Cardiac muscle cell (in vitro differentiated cells and primary cell): Measurements from ENCODE around the gene TSEN54. TPM values are rescaled to one million over a fixed set of nuclear protein-coding genes. Genes with fewer than 3 reads are reported as not detected.

Source experiments
- DNase-seq, 2 donors: peaks; one replicate each; pipeline versions ENCODE4 v3.0.0 to v3.0.0-alpha.2; 2010 to 2017; ENCODE audit warnings: low read depth in 1 of 2, low spot score in 1 of 2
- H3K27ac ChIP-seq: fragments of 200-600 bp; sonication (generic); 2 replicates; pipeline ENCODE4 v1.5.1; 2016
- H3K27me3 ChIP-seq: fragments of 200-600 bp; sonication (generic); 2 replicates; pipeline ENCODE4 v1.6.0; 2016; ENCODE audit warnings: control low read depth
- H3K36me3 ChIP-seq: fragments of 200-600 bp; sonication (generic); 2 replicates; pipeline ENCODE4 v1.5.1; 2016; ENCODE audit warnings: control low read depth
- H3K4me1 ChIP-seq: fragments of 200-600 bp; sonication (generic); 2 replicates; pipeline ENCODE4 v1.8.1; 2017; ENCODE audit warnings: low read depth, mild to moderate bottlenecking, mixed run types
- H3K4me3 ChIP-seq: fragments of 200-600 bp; sonication (generic); 2 replicates; pipeline ENCODE4 v1.5.1; 2016; ENCODE audit warnings: mild to moderate bottlenecking
- H3K9me3 ChIP-seq: fragments of 200-600 bp; sonication (generic); 2 replicates; pipeline ENCODE4 v1.5.1; 2017; ENCODE audit warnings: low read depth, mild to moderate bottlenecking, control low read depth
- polyA plus RNA-seq: library from polyadenylated mRNA; unstranded; fragments of >200 nt; fragmentation: Nextera tagmentation; extraction: Ambion mirVana; gene quantifications from 2 replicates; pipeline ENCODE4 v1.2.1, GENCODE V29; 2016
- total RNA-seq: library from RNA; depleted of rRNA; stranded (reverse); fragments of >200 nt; gene quantifications from 2 replicates; pipeline ENCODE4 v1.2.3, GENCODE V29; 2016
- TF ChIP-seq, protein P1 (sequence below): IDR thresholded peaks from 2 replicates; pipeline ENCODE4 v1.5.1; 2012; ENCODE audit warnings: low read depth, mild to moderate bottlenecking, low read length

The TSEN54 gene
- total and polyA plus RNA-seq, 2 experiments from 2014 or later = 64.4 to 70.5 TPM

DNA sequence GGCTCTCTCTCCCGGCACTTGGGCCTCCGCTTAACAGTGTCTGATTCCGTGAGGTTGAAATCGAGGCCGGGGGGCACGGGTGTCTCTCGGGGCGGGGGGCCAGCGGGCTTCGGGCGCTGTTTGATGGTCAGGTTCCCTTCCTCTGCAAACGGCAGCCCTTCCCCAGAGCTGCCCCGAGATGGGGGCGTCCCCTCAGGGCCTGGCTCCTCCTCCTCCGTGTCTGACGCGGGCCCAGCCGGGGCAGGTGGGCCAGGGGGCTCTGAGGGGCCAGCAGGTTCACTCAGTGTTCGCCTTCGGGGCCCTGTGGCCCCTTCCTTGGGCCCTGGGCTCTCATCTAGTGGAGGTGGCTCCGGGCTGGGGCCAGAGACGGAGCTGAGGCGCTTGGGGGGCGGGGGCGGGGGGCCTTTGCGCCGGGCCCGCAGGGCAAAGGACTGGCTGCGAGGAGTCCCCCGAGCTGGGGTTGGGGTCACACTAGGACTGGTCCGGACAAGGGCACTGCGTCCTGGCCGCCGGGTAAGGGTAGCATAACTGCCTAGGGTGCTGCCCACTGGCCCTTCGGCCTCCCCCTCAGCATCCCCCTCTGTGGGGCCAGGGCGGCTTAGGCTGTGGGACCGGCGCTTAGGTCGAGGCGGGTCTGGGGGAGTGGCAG, 14.1 kb upstream of the TSEN54 start:
- Histone ChIP-seq H3K4me1 (no peaks in the 10 kb centered on the region), H3K27ac (no peak overlapping the region), H3K9me3 (no peaks in the 10 kb centered on the region), H3K4me3 (no peak overlapping the region), H3K36me3 (peaks cover 27% of the 10 kb centered on the region), H3K27me3 (no peaks in the 10 kb centered on the region)
- no peak for DNase-seq
- TF ChIP-seq, protein P1, sequence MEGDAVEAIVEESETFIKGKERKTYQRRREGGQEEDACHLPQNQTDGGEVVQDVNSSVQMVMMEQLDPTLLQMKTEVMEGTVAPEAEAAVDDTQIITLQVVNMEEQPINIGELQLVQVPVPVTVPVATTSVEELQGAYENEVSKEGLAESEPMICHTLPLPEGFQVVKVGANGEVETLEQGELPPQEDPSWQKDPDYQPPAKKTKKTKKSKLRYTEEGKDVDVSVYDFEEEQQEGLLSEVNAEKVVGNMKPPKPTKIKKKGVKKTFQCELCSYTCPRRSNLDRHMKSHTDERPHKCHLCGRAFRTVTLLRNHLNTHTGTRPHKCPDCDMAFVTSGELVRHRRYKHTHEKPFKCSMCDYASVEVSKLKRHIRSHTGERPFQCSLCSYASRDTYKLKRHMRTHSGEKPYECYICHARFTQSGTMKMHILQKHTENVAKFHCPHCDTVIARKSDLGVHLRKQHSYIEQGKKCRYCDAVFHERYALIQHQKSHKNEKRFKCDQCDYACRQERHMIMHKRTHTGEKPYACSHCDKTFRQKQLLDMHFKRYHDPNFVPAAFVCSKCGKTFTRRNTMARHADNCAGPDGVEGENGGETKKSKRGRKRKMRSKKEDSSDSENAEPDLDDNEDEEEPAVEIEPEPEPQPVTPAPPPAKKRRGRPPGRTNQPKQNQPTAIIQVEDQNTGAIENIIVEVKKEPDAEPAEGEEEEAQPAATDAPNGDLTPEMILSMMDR = no peak

DNA sequence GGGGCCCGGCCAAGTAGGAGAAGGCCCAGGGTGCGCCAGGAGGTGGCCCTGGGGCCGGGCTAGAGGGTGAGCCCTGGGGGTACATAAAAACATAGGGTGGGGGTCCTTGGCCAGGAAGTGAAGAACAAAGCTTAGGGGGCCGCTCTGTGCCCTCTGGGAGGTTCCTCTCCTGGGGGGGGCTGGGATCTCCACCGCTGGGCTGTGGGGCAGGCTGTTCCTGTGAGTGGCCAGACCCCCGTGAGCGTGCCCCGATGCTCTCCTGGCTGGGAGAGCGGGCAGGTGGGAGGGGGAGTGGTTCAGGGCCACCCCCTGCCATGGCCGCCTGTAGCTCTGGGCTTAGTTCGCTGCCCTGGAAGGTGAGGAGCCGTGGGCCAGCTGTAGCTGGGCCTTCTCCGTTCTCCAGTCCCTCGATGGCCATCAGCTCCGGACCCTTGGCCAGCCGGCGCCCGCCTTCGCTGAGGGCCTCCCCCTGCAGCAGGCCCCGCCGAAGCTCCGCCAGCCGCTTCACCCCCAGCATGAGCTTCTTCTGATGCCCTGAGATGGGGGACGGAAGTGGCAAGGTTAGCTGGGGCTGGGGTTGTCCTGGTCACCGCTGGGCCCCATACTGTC, 13.5 kb upstream of the TSEN54 start:
- H3K27ac ChIP-seq = peak overlapping the region; percentile 16
- no peak overlapping the region for H3K4me3 ChIP-seq
- no peaks in the 10 kb centered on the region for H3K9me3 ChIP-seq
- DNase-seq = no peak
- no peaks in the 10 kb centered on the region for H3K4me1 ChIP-seq
- H3K36me3 ChIP-seq = peaks cover 30% of the 10 kb centered on the region
- TF ChIP-seq, protein P1 = no peak
- H3K27me3 ChIP-seq = no peaks in the 10 kb centered on the region

DNA sequence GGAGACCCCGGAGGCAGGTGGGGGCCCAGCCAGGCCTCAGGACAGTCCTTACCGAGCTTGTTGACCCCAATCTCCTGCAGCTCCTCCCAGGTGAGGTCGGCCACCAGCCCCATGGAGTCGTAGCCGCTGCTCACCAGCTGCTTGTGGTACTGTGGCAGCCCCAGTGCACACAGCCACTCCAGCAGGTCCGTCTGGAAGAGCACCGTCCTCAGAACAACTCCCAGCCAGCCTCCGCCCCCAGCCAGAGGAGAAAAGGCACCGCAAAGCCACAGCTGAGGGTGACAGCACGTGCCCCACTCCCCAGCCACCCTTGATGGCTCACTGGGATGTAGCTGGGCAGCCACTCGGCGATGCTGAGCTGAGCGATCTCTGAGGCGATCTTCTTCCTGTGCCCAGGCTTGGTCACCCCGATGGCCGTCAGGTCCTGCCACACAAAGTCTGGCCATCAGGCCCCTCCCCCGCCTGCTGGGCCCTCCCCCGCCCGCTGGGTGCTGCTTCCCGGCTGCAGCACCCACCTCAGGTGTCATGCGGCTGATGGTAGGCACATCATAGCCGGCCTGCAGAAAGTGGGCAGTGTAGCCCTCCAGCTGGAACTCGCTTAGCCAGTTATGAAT, 12.9 kb upstream of the TSEN54 start:
- DNase-seq = no peak
- Histone ChIP-seq H3K4me3 (no peak overlapping the region), H3K36me3 (peaks cover 28% of the 10 kb centered on the region), H3K4me1 (no peaks in the 10 kb centered on the region), H3K9me3 (no peaks in the 10 kb centered on the region), H3K27ac (peak overlapping the region; percentile 16), H3K27me3 (no peaks in the 10 kb centered on the region)
- TF ChIP-seq, protein P1 = no peak

DNA sequence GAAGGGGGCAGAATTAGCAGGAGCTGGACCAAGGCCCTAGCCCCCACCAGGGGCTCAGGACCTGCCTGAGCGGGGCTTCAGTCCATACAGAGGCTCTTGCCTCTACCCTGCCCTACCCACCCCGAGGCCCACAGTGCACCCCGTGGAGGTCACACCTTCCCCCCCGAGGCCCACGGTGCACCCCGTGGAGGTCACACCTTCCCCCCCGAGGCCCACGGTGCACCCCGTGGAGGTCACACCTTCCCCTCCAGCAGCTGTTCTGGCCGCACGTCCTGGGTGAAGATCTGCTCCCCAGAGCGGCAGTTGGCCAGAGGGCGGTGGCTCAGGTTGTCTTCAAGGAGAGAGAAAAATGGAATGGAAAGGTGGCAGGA, 12.4 kb upstream of the TSEN54 start:
- Histone ChIP-seq H3K27ac (no peak overlapping the region), H3K4me3 (no peak overlapping the region), H3K9me3 (no peaks in the 10 kb centered on the region), H3K4me1 (no peaks in the 10 kb centered on the region), H3K36me3 (peaks cover 27% of the 10 kb centered on the region), H3K27me3 (no peaks in the 10 kb centered on the region)
- DNase-seq = no peak
- TF ChIP-seq, protein P1 = no peak

DNA sequence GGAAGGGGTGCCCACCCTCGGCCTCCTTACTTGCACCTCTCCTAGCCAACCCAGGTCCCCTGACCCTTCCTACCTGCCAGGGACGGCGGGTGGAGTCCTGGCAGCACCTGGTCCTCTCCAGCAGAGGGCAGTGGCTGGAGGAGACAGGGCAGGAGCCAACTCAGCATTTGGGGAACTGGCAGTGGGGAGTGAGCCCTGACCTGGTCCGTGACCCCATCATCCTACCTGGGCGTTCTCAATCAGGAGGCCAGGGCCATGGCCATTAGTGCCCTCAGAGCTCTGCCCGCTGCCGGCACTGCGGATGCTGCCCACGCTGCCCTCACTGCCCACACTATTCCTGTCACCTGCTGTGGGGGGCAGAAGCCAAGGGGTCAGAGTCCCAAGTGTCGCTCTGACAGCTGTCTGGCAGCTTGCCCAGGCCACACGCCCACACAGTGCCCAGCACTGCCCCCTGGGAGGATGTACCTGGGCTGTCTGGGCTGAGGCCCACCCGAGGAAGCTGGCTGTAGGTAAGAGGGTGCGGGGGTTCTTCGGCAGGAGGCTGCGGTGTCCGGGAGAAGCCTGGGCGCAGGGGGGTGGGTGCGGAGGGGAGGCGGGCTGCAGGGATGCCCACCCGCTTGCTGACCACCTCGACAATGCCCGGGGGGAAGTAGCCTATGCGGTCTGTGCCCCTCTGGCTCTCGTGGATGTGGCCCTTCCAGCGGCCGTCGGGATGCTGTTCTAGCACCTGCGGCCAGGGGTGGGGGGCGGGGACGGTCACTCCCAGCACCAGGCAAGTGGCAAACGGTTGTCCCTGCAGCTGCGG, 11.8 kb upstream of the TSEN54 start:
- Histone ChIP-seq H3K27ac (no peak overlapping the region), H3K27me3 (no peaks in the 10 kb centered on the region), H3K36me3 (peaks cover 23% of the 10 kb centered on the region), H3K9me3 (no peaks in the 10 kb centered on the region), H3K4me3 (no peak overlapping the region), H3K4me1 (no peaks in the 10 kb centered on the region)
- TF ChIP-seq, protein P1 = peak; percentile 52
- peak in 1 of 2 donors; percentile 35 for DNase-seq
